Measurements from ENCODE around the gene VAV3. TPM values are rescaled to one million over a fixed set of nuclear protein-coding genes. Genes with fewer than 3 reads are reported as not detected.

VAV3 gene
- total and polyA plus RNA-seq, 10 of the 15 experiments (the other 5 are each of a cell fraction or from before 2014, with no cell fraction given), result 0.84 to 5.5 (median 3.4) TPM

DNA sequence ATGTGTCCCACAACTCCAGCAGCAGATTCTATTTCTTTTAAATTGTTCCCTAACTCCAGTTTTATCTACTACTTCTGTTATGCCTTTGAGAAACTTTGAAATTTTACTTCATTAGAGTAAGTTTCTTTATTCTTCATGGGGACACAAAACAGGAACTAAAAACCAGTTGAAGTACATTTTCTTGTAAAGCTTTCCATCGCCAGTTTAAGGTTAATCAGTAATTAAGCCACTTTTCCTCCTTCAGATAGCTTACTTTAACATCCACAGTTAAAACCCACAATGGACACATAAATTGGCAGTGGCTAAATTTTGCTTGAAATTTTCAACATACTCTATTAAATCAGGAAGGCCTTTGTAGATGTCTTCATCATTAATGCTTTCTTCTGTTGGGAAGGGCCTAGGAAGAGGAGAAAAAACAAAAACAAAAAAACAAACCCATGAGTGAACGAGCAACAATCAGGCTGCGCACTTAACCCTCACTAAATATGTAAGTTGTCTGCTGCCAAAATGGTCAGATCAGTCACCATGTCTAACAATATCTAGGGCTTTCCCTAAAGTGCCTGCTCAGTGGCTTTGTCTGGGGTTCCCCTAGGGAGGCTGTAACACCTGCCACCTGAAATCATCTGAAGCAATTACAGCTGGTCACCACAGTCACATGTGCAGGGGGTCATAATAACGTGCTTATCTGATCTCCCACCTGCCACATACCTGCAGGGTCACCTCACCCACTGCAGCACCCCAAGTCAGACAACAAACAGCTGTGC lies 187.9 kb downstream of the VAV3 start (continued):
- no peak for TF ChIP-seq WRNIP1 (IDR thresholded peaks at IDR 0.05; ENCODE audit: borderline replicate concordance, low read depth, low read length)
- peak; percentile 64; the same call in 1 of the 3 replicates for TF ChIP-seq POU2F2 (IDR thresholded peaks at IDR 0.05; ENCODE audit: borderline replicate concordance, low read depth, low read length)
- TF ChIP-seq ZSCAN29 (IDR thresholded peaks at IDR 0.05), result no peak
- TF ChIP-seq, protein P1, sequence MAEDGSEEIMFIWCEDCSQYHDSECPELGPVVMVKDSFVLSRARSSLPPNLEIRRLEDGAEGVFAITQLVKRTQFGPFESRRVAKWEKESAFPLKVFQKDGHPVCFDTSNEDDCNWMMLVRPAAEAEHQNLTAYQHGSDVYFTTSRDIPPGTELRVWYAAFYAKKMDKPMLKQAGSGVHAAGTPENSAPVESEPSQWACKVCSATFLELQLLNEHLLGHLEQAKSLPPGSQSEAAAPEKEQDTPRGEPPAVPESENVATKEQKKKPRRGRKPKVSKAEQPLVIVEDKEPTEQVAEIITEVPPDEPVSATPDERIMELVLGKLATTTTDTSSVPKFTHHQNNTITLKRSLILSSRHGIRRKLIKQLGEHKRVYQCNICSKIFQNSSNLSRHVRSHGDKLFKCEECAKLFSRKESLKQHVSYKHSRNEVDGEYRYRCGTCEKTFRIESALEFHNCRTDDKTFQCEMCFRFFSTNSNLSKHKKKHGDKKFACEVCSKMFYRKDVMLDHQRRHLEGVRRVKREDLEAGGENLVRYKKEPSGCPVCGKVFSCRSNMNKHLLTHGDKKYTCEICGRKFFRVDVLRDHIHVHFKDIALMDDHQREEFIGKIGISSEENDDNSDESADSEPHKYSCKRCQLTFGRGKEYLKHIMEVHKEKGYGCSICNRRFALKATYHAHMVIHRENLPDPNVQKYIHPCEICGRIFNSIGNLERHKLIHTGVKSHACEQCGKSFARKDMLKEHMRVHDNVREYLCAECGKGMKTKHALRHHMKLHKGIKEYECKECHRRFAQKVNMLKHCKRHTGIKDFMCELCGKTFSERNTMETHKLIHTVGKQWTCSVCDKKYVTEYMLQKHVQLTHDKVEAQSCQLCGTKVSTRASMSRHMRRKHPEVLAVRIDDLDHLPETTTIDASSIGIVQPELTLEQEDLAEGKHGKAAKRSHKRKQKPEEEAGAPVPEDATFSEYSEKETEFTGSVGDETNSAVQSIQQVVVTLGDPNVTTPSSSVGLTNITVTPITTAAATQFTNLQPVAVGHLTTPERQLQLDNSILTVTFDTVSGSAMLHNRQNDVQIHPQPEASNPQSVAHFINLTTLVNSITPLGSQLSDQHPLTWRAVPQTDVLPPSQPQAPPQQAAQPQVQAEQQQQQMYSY (CRISPR knock-in tag; IDR thresholded peaks at IDR 0.05), result no peak
- peak; percentile 79 for TF ChIP-seq NFIC (IDR thresholded peaks at IDR 0.05; ENCODE audit: low read depth, low read length)
- TF ChIP-seq NR2C2 (IDR thresholded peaks at IDR 0.05; ENCODE audit: borderline replicate concordance, control insufficient read depth, insufficient read length, low read depth), result no peak
- peak; percentile 43; the same call in 1 of the 2 replicates for TF ChIP-seq EED (IDR thresholded peaks at IDR 0.05; ENCODE audit: low read depth)
- no peak for TF ChIP-seq POLR2AphosphoS2 (IDR thresholded peaks at IDR 0.05; ENCODE audit: low read depth, low read length)
- TF ChIP-seq, protein P2, sequence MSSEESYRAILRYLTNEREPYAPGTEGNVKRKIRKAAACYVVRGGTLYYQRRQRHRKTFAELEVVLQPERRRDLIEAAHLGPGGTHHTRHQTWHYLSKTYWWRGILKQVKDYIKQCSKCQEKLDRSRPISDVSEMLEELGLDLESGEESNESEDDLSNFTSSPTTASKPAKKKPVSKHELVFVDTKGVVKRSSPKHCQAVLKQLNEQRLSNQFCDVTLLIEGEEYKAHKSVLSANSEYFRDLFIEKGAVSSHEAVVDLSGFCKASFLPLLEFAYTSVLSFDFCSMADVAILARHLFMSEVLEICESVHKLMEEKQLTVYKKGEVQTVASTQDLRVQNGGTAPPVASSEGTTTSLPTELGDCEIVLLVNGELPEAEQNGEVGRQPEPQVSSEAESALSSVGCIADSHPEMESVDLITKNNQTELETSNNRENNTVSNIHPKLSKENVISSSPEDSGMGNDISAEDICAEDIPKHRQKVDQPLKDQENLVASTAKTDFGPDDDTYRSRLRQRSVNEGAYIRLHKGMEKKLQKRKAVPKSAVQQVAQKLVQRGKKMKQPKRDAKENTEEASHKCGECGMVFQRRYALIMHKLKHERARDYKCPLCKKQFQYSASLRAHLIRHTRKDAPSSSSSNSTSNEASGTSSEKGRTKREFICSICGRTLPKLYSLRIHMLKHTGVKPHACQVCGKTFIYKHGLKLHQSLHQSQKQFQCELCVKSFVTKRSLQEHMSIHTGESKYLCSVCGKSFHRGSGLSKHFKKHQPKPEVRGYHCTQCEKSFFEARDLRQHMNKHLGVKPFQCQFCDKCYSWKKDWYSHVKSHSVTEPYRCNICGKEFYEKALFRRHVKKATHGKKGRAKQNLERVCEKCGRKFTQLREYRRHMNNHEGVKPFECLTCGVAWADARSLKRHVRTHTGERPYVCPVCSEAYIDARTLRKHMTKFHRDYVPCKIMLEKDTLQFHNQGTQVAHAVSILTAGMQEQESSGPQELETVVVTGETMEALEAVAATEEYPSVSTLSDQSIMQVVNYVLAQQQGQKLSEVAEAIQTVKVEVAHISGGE (CRISPR knock-in tag; IDR thresholded peaks at IDR 0.05), result no peak
- TF ChIP-seq, protein P3, sequence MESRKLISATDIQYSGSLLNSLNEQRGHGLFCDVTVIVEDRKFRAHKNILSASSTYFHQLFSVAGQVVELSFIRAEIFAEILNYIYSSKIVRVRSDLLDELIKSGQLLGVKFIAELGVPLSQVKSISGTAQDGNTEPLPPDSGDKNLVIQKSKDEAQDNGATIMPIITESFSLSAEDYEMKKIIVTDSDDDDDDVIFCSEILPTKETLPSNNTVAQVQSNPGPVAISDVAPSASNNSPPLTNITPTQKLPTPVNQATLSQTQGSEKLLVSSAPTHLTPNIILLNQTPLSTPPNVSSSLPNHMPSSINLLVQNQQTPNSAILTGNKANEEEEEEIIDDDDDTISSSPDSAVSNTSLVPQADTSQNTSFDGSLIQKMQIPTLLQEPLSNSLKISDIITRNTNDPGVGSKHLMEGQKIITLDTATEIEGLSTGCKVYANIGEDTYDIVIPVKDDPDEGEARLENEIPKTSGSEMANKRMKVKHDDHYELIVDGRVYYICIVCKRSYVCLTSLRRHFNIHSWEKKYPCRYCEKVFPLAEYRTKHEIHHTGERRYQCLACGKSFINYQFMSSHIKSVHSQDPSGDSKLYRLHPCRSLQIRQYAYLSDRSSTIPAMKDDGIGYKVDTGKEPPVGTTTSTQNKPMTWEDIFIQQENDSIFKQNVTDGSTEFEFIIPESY (IDR thresholded peaks at IDR 0.05), result no peak
- TF ChIP-seq, protein P4, sequence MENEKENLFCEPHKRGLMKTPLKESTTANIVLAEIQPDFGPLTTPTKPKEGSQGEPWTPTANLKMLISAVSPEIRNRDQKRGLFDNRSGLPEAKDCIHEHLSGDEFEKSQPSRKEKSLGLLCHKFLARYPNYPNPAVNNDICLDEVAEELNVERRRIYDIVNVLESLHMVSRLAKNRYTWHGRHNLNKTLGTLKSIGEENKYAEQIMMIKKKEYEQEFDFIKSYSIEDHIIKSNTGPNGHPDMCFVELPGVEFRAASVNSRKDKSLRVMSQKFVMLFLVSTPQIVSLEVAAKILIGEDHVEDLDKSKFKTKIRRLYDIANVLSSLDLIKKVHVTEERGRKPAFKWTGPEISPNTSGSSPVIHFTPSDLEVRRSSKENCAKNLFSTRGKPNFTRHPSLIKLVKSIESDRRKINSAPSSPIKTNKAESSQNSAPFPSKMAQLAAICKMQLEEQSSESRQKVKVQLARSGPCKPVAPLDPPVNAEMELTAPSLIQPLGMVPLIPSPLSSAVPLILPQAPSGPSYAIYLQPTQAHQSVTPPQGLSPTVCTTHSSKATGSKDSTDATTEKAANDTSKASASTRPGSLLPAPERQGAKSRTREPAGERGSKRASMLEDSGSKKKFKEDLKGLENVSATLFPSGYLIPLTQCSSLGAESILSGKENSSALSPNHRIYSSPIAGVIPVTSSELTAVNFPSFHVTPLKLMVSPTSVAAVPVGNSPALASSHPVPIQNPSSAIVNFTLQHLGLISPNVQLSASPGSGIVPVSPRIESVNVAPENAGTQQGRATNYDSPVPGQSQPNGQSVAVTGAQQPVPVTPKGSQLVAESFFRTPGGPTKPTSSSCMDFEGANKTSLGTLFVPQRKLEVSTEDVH (IDR thresholded peaks at IDR 0.05; ENCODE audit: low read depth, partially characterized antibody), result no peak
- no peak for TF ChIP-seq PAX8 (IDR thresholded peaks at IDR 0.05)
- peak; percentile 31; the same call in 1 of the 2 replicates for TF ChIP-seq PML (IDR thresholded peaks at IDR 0.05; ENCODE audit: low read length)
- TF ChIP-seq, protein P5, sequence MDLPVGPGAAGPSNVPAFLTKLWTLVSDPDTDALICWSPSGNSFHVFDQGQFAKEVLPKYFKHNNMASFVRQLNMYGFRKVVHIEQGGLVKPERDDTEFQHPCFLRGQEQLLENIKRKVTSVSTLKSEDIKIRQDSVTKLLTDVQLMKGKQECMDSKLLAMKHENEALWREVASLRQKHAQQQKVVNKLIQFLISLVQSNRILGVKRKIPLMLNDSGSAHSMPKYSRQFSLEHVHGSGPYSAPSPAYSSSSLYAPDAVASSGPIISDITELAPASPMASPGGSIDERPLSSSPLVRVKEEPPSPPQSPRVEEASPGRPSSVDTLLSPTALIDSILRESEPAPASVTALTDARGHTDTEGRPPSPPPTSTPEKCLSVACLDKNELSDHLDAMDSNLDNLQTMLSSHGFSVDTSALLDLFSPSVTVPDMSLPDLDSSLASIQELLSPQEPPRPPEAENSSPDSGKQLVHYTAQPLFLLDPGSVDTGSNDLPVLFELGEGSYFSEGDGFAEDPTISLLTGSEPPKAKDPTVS (IDR thresholded peaks at IDR 0.05; ENCODE audit: low read depth, low read length), result no peak
- no peak for TF ChIP-seq SMC3 (IDR thresholded peaks at IDR 0.05; ENCODE audit: borderline replicate concordance, low read length)

Data from GM12878 (cell line).